ENCODE measurements around the gene CLEC7A.

DNA sequence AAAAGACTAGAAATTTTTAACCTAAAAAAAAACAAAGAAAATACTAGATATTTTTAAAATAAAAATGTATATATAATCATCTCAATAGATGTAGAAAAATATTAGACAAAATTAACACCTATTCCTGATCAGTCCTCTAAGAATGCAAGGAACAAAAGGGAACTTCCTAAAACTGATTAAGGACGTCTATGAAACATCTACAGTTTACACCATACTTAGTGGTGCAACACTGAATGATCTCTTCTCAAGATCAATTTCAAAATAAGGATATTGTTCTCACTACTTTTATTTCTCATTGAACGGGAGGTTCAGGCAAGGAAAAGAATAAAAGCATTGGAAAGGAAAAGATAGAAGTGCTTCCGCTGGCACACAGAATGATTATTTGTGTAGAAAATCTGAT, 26.0 kb upstream of the CLEC7A start:
- TF ChIP-seq, protein P1, sequence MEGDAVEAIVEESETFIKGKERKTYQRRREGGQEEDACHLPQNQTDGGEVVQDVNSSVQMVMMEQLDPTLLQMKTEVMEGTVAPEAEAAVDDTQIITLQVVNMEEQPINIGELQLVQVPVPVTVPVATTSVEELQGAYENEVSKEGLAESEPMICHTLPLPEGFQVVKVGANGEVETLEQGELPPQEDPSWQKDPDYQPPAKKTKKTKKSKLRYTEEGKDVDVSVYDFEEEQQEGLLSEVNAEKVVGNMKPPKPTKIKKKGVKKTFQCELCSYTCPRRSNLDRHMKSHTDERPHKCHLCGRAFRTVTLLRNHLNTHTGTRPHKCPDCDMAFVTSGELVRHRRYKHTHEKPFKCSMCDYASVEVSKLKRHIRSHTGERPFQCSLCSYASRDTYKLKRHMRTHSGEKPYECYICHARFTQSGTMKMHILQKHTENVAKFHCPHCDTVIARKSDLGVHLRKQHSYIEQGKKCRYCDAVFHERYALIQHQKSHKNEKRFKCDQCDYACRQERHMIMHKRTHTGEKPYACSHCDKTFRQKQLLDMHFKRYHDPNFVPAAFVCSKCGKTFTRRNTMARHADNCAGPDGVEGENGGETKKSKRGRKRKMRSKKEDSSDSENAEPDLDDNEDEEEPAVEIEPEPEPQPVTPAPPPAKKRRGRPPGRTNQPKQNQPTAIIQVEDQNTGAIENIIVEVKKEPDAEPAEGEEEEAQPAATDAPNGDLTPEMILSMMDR (IDR thresholded peaks at IDR 0.05; ENCODE audit: poor library complexity) = no peak
- no peak for TF ChIP-seq EZH2 (IDR thresholded peaks at IDR 0.05; ENCODE audit: borderline replicate concordance)
- no peak for TF ChIP-seq EZH2phosphoT487 (IDR thresholded peaks at IDR 0.05; ENCODE audit: low read depth, severe bottlenecking, unreplicated experiment)

All from hepatocyte (in vitro differentiated cells).